Mesenchymal stem cell (in vitro differentiated cells and primary cell): ENCODE measurements around the gene CBR4.
"Not testable (repeated sequence)": the region's sequence is repeated elsewhere in the genome, so short reads cannot be mapped to it uniquely, and the experiment has no call there.

Source experiments
- DNase-seq: peaks from one replicate; pipeline ENCODE4 v3.0.0-alpha.2; 2013
- H2AFZ ChIP-seq: one replicate; pipeline ENCODE4 v1.6.1; 2013; ENCODE audit warnings: low read depth, mild to moderate bottlenecking, control low read depth, inconsistent platforms, low read length, moderate library complexity
- H2AK5ac ChIP-seq: 2 replicates; pipeline ENCODE4 v1.6.1; 2013; ENCODE audit warnings: low read length, moderate library complexity, mild to moderate bottlenecking, inconsistent platforms; ENCODE audit not compliant: severe bottlenecking
- H2BK120ac ChIP-seq: one replicate; pipeline ENCODE4 v1.6.1; 2013; ENCODE audit warnings: low read depth, mild to moderate bottlenecking, inconsistent platforms, low read length, moderate library complexity
- H2BK12ac ChIP-seq, 2 experiments: one replicate each; pipeline ENCODE4 v1.6.1; 2013; ENCODE audit warnings: inconsistent platforms in 2 of 2, low read length in 2 of 2, mild to moderate bottlenecking in 2 of 2, moderate library complexity in 2 of 2, control low read depth in 1 of 2
- H2BK15ac ChIP-seq: one replicate; pipeline ENCODE4 v1.6.1; 2013; ENCODE audit warnings: mild to moderate bottlenecking, low read depth, inconsistent platforms; ENCODE audit not compliant: poor library complexity, severe bottlenecking
- H2BK5ac ChIP-seq: 2 replicates; pipeline ENCODE4 v1.6.1; 2013; ENCODE audit warnings: low read depth, mild to moderate bottlenecking, low read length, control low read depth, inconsistent platforms; ENCODE audit not compliant: poor library complexity, severe bottlenecking
- H3K14ac ChIP-seq, 2 experiments: one replicate each; pipeline ENCODE4 v1.6.1; 2013; ENCODE audit warnings: inconsistent platforms in 2 of 2, low read length in 2 of 2, control low read depth in 1 of 2, mild to moderate bottlenecking in 1 of 2, moderate library complexity in 1 of 2
- H3K18ac ChIP-seq, 2 experiments: one replicate each; pipeline ENCODE4 v1.6.1; 2013; ENCODE audit warnings: inconsistent platforms in 2 of 2, low read length in 2 of 2, control low read depth in 1 of 2, low read depth in 1 of 2, mild to moderate bottlenecking in 1 of 2
- H3K23ac ChIP-seq, 2 experiments: one replicate each; pipeline ENCODE4 v1.6.1; 2013; ENCODE audit warnings: inconsistent platforms in 2 of 2, low read length in 2 of 2, mild to moderate bottlenecking in 2 of 2, moderate library complexity in 2 of 2, control low read depth in 1 of 2
- H3K27ac ChIP-seq: 2 replicates; pipeline ENCODE4 v1.5.1; 2013; ENCODE audit warnings: mild to moderate bottlenecking, moderate library complexity, low read length, control low read depth, inconsistent platforms; ENCODE audit not compliant: poor library complexity, severe bottlenecking
- H3K27me3 ChIP-seq, 2 experiments: 2 replicates each; pipeline versions ENCODE4 v1.6.1 to v1.7.0; 2013; ENCODE audit warnings: low read length in 2 of 2, mild to moderate bottlenecking in 2 of 2, moderate library complexity in 2 of 2, control low read depth in 1 of 2, inconsistent platforms in 1 of 2; ENCODE audit not compliant: control insufficient read depth in 1 of 2, insufficient read depth in 1 of 2
- H3K36me3 ChIP-seq, 2 experiments: 2 replicates each; pipeline versions ENCODE4 v1.6.1 to v1.7.0; 2013; ENCODE audit warnings: low read length in 2 of 2, control low read depth in 1 of 2, inconsistent platforms in 1 of 2, low read depth in 1 of 2, mild to moderate bottlenecking in 1 of 2; ENCODE audit not compliant: insufficient read depth in 2 of 2, control insufficient read depth in 1 of 2
- H3K4ac ChIP-seq, 2 experiments: one replicate each; pipeline ENCODE4 v1.6.1; 2013; ENCODE audit warnings: inconsistent platforms in 2 of 2, low read length in 2 of 2, mild to moderate bottlenecking in 2 of 2, moderate library complexity in 2 of 2, control low read depth in 1 of 2, low read depth in 1 of 2
- H3K4me1 ChIP-seq: 2 replicates; pipeline ENCODE4 v1.6.1; 2013; ENCODE audit warnings: low read depth, low read length, control low read depth; ENCODE audit not compliant: control insufficient read depth, insufficient read depth
- H3K4me2 ChIP-seq: 2 replicates; pipeline ENCODE4 v1.6.1; 2013; ENCODE audit warnings: low read length, mild to moderate bottlenecking, inconsistent platforms; ENCODE audit not compliant: poor library complexity, severe bottlenecking
- H3K4me3 ChIP-seq, 2 experiments: 2 replicates each; pipeline versions ENCODE4 v1.5.1 to v1.7.0; 2013; ENCODE audit warnings: low read length in 2 of 2, mild to moderate bottlenecking in 2 of 2, control low read depth in 1 of 2, low read depth in 1 of 2; ENCODE audit not compliant: insufficient read depth in 1 of 2
- H3K79me1 ChIP-seq: replicated peaks from 2 replicates; pipeline ENCODE4 v1.6.1; 2013; ENCODE audit warnings: mild to moderate bottlenecking, control low read depth, low read length, inconsistent platforms; ENCODE audit not compliant: poor library complexity, severe bottlenecking
- H3K9ac ChIP-seq: 2 replicates; pipeline ENCODE4 v1.7.0; 2013; ENCODE audit warnings: mild to moderate bottlenecking, low read length, moderate library complexity
- H3K9me3 ChIP-seq: 2 replicates; pipeline ENCODE4 v1.7.0; 2013; ENCODE audit warnings: mild to moderate bottlenecking, low read length; ENCODE audit not compliant: control insufficient read depth
- H4K8ac ChIP-seq: one replicate; pipeline ENCODE4 v1.6.1; 2013; ENCODE audit warnings: inconsistent platforms, mild to moderate bottlenecking, low read length, moderate library complexity
- H4K91ac ChIP-seq: one replicate; pipeline ENCODE4 v1.6.1; 2013; ENCODE audit warnings: mild to moderate bottlenecking, low read length, inconsistent platforms
- WGBS: methylation state at CpG from one replicate; pipeline ENCODE4 v1.1.7; 2013; ENCODE audit warnings: mixed read lengths; 5-methylcytosine and 5-hydroxymethylcytosine counted together

The CBR4 gene

GRCh38 chr4:168993714-168994510, 16.1 kb downstream of the CBR4 start:
- peaks cover 7% of the 10 kb centered on the region for H3K79me1 ChIP-seq
- no peaks in the 10 kb centered on the region for H3K9me3 ChIP-seq
- no peak overlapping the region for H3K4ac ChIP-seq
- peak overlapping the region; percentile 16 for H3K4me2 ChIP-seq
- peaks cover 6 to 50% of the 10 kb centered on the region in 2 experiments for H3K36me3 ChIP-seq
- no peak overlapping the region for H3K14ac ChIP-seq
- no peak overlapping the region for H2AFZ ChIP-seq
- H3K4me1 ChIP-seq, result peaks cover 3% of the 10 kb centered on the region
- no peak overlapping the region for H3K23ac ChIP-seq
- no peak overlapping the region for H2BK5ac ChIP-seq
- no peak overlapping the region for H3K18ac ChIP-seq
- H2BK120ac ChIP-seq, result no peak overlapping the region
- peak overlapping the region; percentile 29 for H3K27ac ChIP-seq
- no peak overlapping the region for H2BK15ac ChIP-seq
- no peak overlapping the region for H3K4me3 ChIP-seq
- WGBS, result 93% methylated on average over 12 of the region's 13 CpGs
- no peak overlapping the region for H2AK5ac ChIP-seq
- no peaks in the 10 kb centered on the region for H3K27me3 ChIP-seq
- peak overlapping the region; percentile 46 for H3K9ac ChIP-seq
- peak; percentile 19 for DNase-seq
- H4K91ac ChIP-seq, result no peak overlapping the region
- no peak overlapping the region for H4K8ac ChIP-seq
- H2BK12ac ChIP-seq, result no peak overlapping the region

- not testable (repeated sequence) for H3K4me2 ChIP-seq, H2BK12ac ChIP-seq, H3K14ac ChIP-seq, H2AFZ ChIP-seq, H2AK5ac ChIP-seq, H3K23ac ChIP-seq, H4K8ac ChIP-seq, H2BK120ac ChIP-seq, DNase-seq, H4K91ac ChIP-seq, H3K4me3 ChIP-seq, H3K18ac ChIP-seq, H3K4ac ChIP-seq, H2BK5ac ChIP-seq, H3K79me1 ChIP-seq, H3K27me3 ChIP-seq, H2BK15ac ChIP-seq, H3K4me1 ChIP-seq, H3K9me3 ChIP-seq
- 94% methylated on average over 7 of the region's 7 CpGs for WGBS
- peaks cover 6 to 46% of the 10 kb centered on the region in 2 experiments for H3K36me3 ChIP-seq
- H3K9ac ChIP-seq, result peak overlapping the region; percentile 46
- H3K27ac ChIP-seq, result peak overlapping the region; percentile 54
Observed at GRCh38 chr4:168992952-168993482, 17.0 kb downstream of the CBR4 start.

- no peak overlapping the region for H2AFZ ChIP-seq
- H2BK120ac ChIP-seq, result no peak overlapping the region
- H3K18ac ChIP-seq, result no peak overlapping the region
- peaks cover 15% of the 10 kb centered on the region for H3K79me1 ChIP-seq
- H3K4ac ChIP-seq, result no peak overlapping the region
- no peak overlapping the region for H3K4me3 ChIP-seq
- peaks cover 2% of the 10 kb centered on the region for H3K4me1 ChIP-seq
- H3K14ac ChIP-seq, result no peak overlapping the region
- H3K27me3 ChIP-seq, result no peaks in the 10 kb centered on the region
- peaks cover 17 to 58% of the 10 kb centered on the region in 2 experiments for H3K36me3 ChIP-seq
- no peak for DNase-seq
- no peak overlapping the region for H4K91ac ChIP-seq
- no peak overlapping the region for H2BK12ac ChIP-seq
- no peak overlapping the region for H3K23ac ChIP-seq
- WGBS, result 70% methylated on average over 1 of the region's 1 CpG
- H4K8ac ChIP-seq, result no peak overlapping the region
- no peak overlapping the region for H3K9ac ChIP-seq
- H2BK5ac ChIP-seq, result no peak overlapping the region
- peaks cover 36% of the 10 kb centered on the region for H3K9me3 ChIP-seq
- H2BK15ac ChIP-seq, result no peak overlapping the region
- no peak overlapping the region for H3K27ac ChIP-seq
- no peak overlapping the region for H3K4me2 ChIP-seq
- no peak overlapping the region for H2AK5ac ChIP-seq
Observed at GRCh38 chr4:168981942-168982341, 28.1 kb downstream of the CBR4 start.

- H4K8ac ChIP-seq, result no peak overlapping the region
- H3K18ac ChIP-seq, result no peak overlapping the region
- H3K79me1 ChIP-seq, result peaks cover 15% of the 10 kb centered on the region
- H3K27ac ChIP-seq, result no peak overlapping the region
- no peak overlapping the region for H4K91ac ChIP-seq
- H3K4ac ChIP-seq, result no peak overlapping the region
- no peak overlapping the region for H3K4me3 ChIP-seq
- no peaks in the 10 kb centered on the region for H3K27me3 ChIP-seq
- H3K4me2 ChIP-seq, result no peak overlapping the region
- H2BK12ac ChIP-seq, result no peak overlapping the region
- no peak overlapping the region for H3K23ac ChIP-seq
- H2BK5ac ChIP-seq, result no peak overlapping the region
- peaks cover 40% of the 10 kb centered on the region for H3K9me3 ChIP-seq
- H2BK15ac ChIP-seq, result no peak overlapping the region
- H3K9ac ChIP-seq, result no peak overlapping the region
- H2AFZ ChIP-seq, result no peak overlapping the region
- H3K4me1 ChIP-seq, result peaks cover 2% of the 10 kb centered on the region
- H2AK5ac ChIP-seq, result no peak overlapping the region
- no peak for DNase-seq
- H3K36me3 ChIP-seq, result peaks cover 20 to 61% of the 10 kb centered on the region in 2 experiments
- no peak overlapping the region for H2BK120ac ChIP-seq
- H3K14ac ChIP-seq, result no peak overlapping the region
Observed at GRCh38 chr4:168981460-168981859, 28.6 kb downstream of the CBR4 start.
